ENCODE data around the gene TDRD5. TPM values are rescaled to one million over a fixed set of nuclear protein-coding genes. Genes with fewer than 3 reads are reported as not detected.

TDRD5 gene
- total RNA-seq: not detected

- no peak within 1 kb of the TSS for H3K4me3 Mint-ChIP-seq
- H3K9me3 Mint-ChIP-seq: no peaks in the 10 kb centered on the region
- ChIA-PET POLR2A (no interaction called here), CTCF (no interaction called here)
- H3K4me1 Mint-ChIP-seq: no peaks in the 10 kb centered on the region
- H3K36me3 Mint-ChIP-seq (ENCODE audit: low read depth): no peaks in the 10 kb centered on the region
- peaks cover 50% of the 10 kb centered on the region for H3K27me3 Mint-ChIP-seq
- no peak for DNase-seq
- H3K27ac Mint-ChIP-seq: no peak within 1 kb of the TSS
Measured at GRCh38 chr1:179591592-179592580, at the start of gene TDRD5. Gene TDRD5, plus strand, starts transcription at chr1:179591832. Its CDS starts 784 bp downstream, at chr1:179592616.

- Mint-ChIP-seq H3K27ac (no peak overlapping the region), H3K9me3 (no peaks in the 10 kb centered on the region), H3K4me1 (no peaks in the 10 kb centered on the region), H3K36me3 (ENCODE audit: low read depth) (no peaks in the 10 kb centered on the region), H3K27me3 (no peaks in the 10 kb centered on the region), H3K4me3 (no peak overlapping the region)
- no peak for DNase-seq
- CTCF ChIA-PET: no interaction called here
- POLR2A ChIA-PET: no interaction called here
Measured at GRCh38 chr1:179545321-179545720, 46.3 kb upstream of the TDRD5 start.

- ChIA-PET CTCF (no interaction called here), POLR2A (no interaction called here)
- Mint-ChIP-seq H3K27ac (no peak overlapping the region), H3K9me3 (no peaks in the 10 kb centered on the region), H3K36me3 (ENCODE audit: low read depth) (no peaks in the 10 kb centered on the region), H3K27me3 (no peaks in the 10 kb centered on the region), H3K4me1 (no peaks in the 10 kb centered on the region), H3K4me3 (no peak overlapping the region)
- DNase-seq: no peak
Measured at GRCh38 chr1:179547021-179547535, 44.6 kb upstream of the TDRD5 start.

- CTCF ChIA-PET: interaction anchor here (1.0 kb wide), 1 partner anchor 29 kb away, joined by 4 read pairs; no protein-coding TSS in a partner anchor
- Mint-ChIP-seq H3K4me3 (no peak overlapping the region), H3K9me3 (no peaks in the 10 kb centered on the region), H3K27ac (no peak overlapping the region), H3K36me3 (ENCODE audit: low read depth) (no peaks in the 10 kb centered on the region), H3K27me3 (no peaks in the 10 kb centered on the region), H3K4me1 (no peaks in the 10 kb centered on the region)
- POLR2A ChIA-PET: no interaction called here
- no peak for DNase-seq
Measured at GRCh38 chr1:179548666-179549367, 42.8 kb upstream of the TDRD5 start.

- no peak overlapping the region for H3K4me3 Mint-ChIP-seq
- no peaks in the 10 kb centered on the region for H3K4me1 Mint-ChIP-seq
- DNase-seq: no peak
- H3K9me3 Mint-ChIP-seq: no peaks in the 10 kb centered on the region
- POLR2A ChIA-PET: no interaction called here
- no peak overlapping the region for H3K27ac Mint-ChIP-seq
- CTCF ChIA-PET: interaction anchor here (1.0 kb wide), 1 partner anchor 29 kb away, joined by 4 read pairs; no protein-coding TSS in a partner anchor
- H3K27me3 Mint-ChIP-seq: no peaks in the 10 kb centered on the region
- no peaks in the 10 kb centered on the region for H3K36me3 Mint-ChIP-seq (ENCODE audit: low read depth)
Measured at GRCh38 chr1:179549368-179549700, 42.3 kb upstream of the TDRD5 start.

GRCh38 chr1:179550746-179551682, 40.6 kb upstream of the TDRD5 start:
- CTCF ChIA-PET: no interaction called here
- POLR2A ChIA-PET: no interaction called here
- H3K27me3 Mint-ChIP-seq: no peaks in the 10 kb centered on the region
- no peaks in the 10 kb centered on the region for H3K36me3 Mint-ChIP-seq (ENCODE audit: low read depth)
- H3K4me1 Mint-ChIP-seq: no peaks in the 10 kb centered on the region
- DNase-seq: no peak
- no peaks in the 10 kb centered on the region for H3K9me3 Mint-ChIP-seq
- H3K27ac Mint-ChIP-seq: no peak overlapping the region
- no peak overlapping the region for H3K4me3 Mint-ChIP-seq

- ChIA-PET CTCF (no interaction called here), POLR2A (no interaction called here)
- Mint-ChIP-seq H3K4me3 (no peak overlapping the region), H3K4me1 (no peaks in the 10 kb centered on the region), H3K27me3 (no peaks in the 10 kb centered on the region), H3K27ac (no peak overlapping the region), H3K9me3 (no peaks in the 10 kb centered on the region), H3K36me3 (ENCODE audit: low read depth) (no peaks in the 10 kb centered on the region)
- no peak for DNase-seq
Measured at GRCh38 chr1:179554427-179554826, 37.2 kb upstream of the TDRD5 start.

GRCh38 chr1:179558078-179558477, 33.6 kb upstream of the TDRD5 start:
- H3K36me3 Mint-ChIP-seq (ENCODE audit: low read depth): no peaks in the 10 kb centered on the region
- no peak overlapping the region for H3K27ac Mint-ChIP-seq
- POLR2A ChIA-PET: no interaction called here
- no peaks in the 10 kb centered on the region for H3K27me3 Mint-ChIP-seq
- no peaks in the 10 kb centered on the region for H3K9me3 Mint-ChIP-seq
- H3K4me3 Mint-ChIP-seq: no peak overlapping the region
- CTCF ChIA-PET: no interaction called here
- H3K4me1 Mint-ChIP-seq: no peaks in the 10 kb centered on the region
- DNase-seq: no peak

GRCh38 chr1:179575497-179576314, 15.9 kb upstream of the TDRD5 start, which contains the start of gene NPHS2:
Gene NPHS2, minus strand, starts transcription at chr1:179575948. Its CDS starts 84 bp downstream, at chr1:179575864.
- H3K4me1 Mint-ChIP-seq: peaks cover 5% of the 10 kb centered on the region
- H3K36me3 Mint-ChIP-seq (ENCODE audit: low read depth): no peaks in the 10 kb centered on the region
- peaks cover 47% of the 10 kb centered on the region for H3K27me3 Mint-ChIP-seq
- DNase-seq: no peak
- CTCF ChIA-PET: interaction anchor here (0.6 kb wide), 1 partner anchor 699 kb away, joined by 3 read pairs; no protein-coding TSS in a partner anchor
- no peaks in the 10 kb centered on the region for H3K9me3 Mint-ChIP-seq
- H3K27ac Mint-ChIP-seq: no peak within 1 kb of the TSS
- no peak within 1 kb of the TSS for H3K4me3 Mint-ChIP-seq
- POLR2A ChIA-PET: no interaction called here

- Mint-ChIP-seq H3K4me1 (peaks cover 5% of the 10 kb centered on the region), H3K36me3 (ENCODE audit: low read depth) (no peaks in the 10 kb centered on the region), H3K27ac (no peak overlapping the region), H3K27me3 (peaks cover 47% of the 10 kb centered on the region), H3K9me3 (no peaks in the 10 kb centered on the region), H3K4me3 (no peak overlapping the region)
- DNase-seq: no peak
- CTCF ChIA-PET: no interaction called here
- POLR2A ChIA-PET: no interaction called here
Measured at GRCh38 chr1:179576509-179576908, 15.1 kb upstream of the TDRD5 start.

GRCh38 chr1:179583771-179584320, 7.8 kb upstream of the TDRD5 start:
- Mint-ChIP-seq H3K4me1 (peaks cover 1% of the 10 kb centered on the region), H3K36me3 (ENCODE audit: low read depth) (no peaks in the 10 kb centered on the region), H3K27me3 (peaks cover 37% of the 10 kb centered on the region), H3K27ac (no peak overlapping the region), H3K4me3 (no peak overlapping the region), H3K9me3 (no peaks in the 10 kb centered on the region)
- ChIA-PET POLR2A (interaction anchor here (0.6 kb wide), 1 partner anchor 428 kb away, joined by 3 read pairs; no protein-coding TSS in a partner anchor), CTCF (no interaction called here)
- DNase-seq: no peak

Data from activated CD4-positive, alpha-beta T cell treated with anti-CD3 and anti-CD28 coated beads, Interleukin-2, amount 10 ng/mL, durations not matched to agents 7 days and 5 days (primary cell).